Measurements from ENCODE around the gene ZNF48.

Gene ZNF48

GRCh38 chr16:30407804-30408534 lies 12.7 kb downstream of the ZNF48 start:
- no peak for DNase-seq (ENCODE audit: low read depth)

- peak; percentile 89 for DNase-seq (ENCODE audit: low read depth)
Observed at GRCh38 chr16:30409125-30410060, 14.2 kb downstream of the ZNF48 start.

GRCh38 chr16:30413112-30413806 lies 18.0 kb downstream of the ZNF48 start:
- no peak for DNase-seq (ENCODE audit: low read depth)

GRCh38 chr16:30414159-30414558 lies 18.9 kb downstream of the ZNF48 start:
- DNase-seq (ENCODE audit: low read depth) = no peak

GRCh38 chr16:30416047-30416603 lies 20.9 kb downstream of the ZNF48 start:
- DNase-seq (ENCODE audit: low read depth) = no peak

GRCh38 chr16:30416624-30417528 lies 21.7 kb downstream of the ZNF48 start:
- DNase-seq (ENCODE audit: low read depth) = no peak

GRCh38 chr16:30417529-30418349 lies 22.5 kb downstream of the ZNF48 start:
- peak; percentile 85 for DNase-seq (ENCODE audit: low read depth)

GRCh38 chr16:30418350-30419181 lies 23.3 kb downstream of the ZNF48 start:
- DNase-seq (ENCODE audit: low read depth) = no peak

GRCh38 chr16:30421010-30421409 lies 25.8 kb downstream of the ZNF48 start:
- DNase-seq (ENCODE audit: low read depth) = no peak

GRCh38 chr16:30428055-30428454 lies 32.8 kb downstream of the ZNF48 start:
- no peak for DNase-seq (ENCODE audit: low read depth)

GRCh38 chr16:30429418-30429677 lies 34.1 kb downstream of the ZNF48 start:
- DNase-seq (ENCODE audit: low read depth) = no peak

- DNase-seq (ENCODE audit: low read depth) = peak; percentile 91
Observed at GRCh38 chr16:30429678-30430427, 34.6 kb downstream of the ZNF48 start, which contains the start of gene DCTPP1. DCTPP1 (minus strand) TSS chr16:30430030; CDS start chr16:30429980, 50 bp downstream.

- DNase-seq (ENCODE audit: low read depth) = peak; percentile 5
Observed at GRCh38 chr16:30430428-30430970, 35.3 kb downstream of the ZNF48 start.

- peak; percentile 44 for DNase-seq (ENCODE audit: low read depth)
Observed at GRCh38 chr16:30434852-30435251, 39.6 kb downstream of the ZNF48 start.

- DNase-seq (ENCODE audit: low read depth) = no peak
Observed at GRCh38 chr16:30437511-30438046, 42.4 kb downstream of the ZNF48 start.

GRCh38 chr16:30438835-30439234 lies 43.6 kb downstream of the ZNF48 start:
- no peak for DNase-seq (ENCODE audit: low read depth)

- no peak for DNase-seq (ENCODE audit: low read depth)
Observed at GRCh38 chr16:30439720-30440348, 44.6 kb downstream of the ZNF48 start.

GRCh38 chr16:30443631-30444030 lies 48.4 kb downstream of the ZNF48 start:
- no peak for DNase-seq (ENCODE audit: low read depth)

Measured in activated T-helper 9 cell treated with anti-CD3 and anti-CD28 coated beads, Interleukin-2, amount 50 U/mL, for 16 hours (primary cell).